Stomach (tissue), 9 donors: Measurements from ENCODE around the gene TTC29. TPM values are rescaled to one million over a fixed set of nuclear protein-coding genes. Genes with fewer than 3 reads are reported as not detected.

ENCODE experiments used
- DNase-seq, 2 donors: peaks; one replicate each; pipeline versions ENCODE4 v3.0.0 to v3.0.0-alpha.2; 2013 to 2019
- H3K27ac ChIP-seq, 5 donors: fragments of 200-600 bp in 4 of 5; sonication (generic) in 4 of 5; one replicate each; pipeline ENCODE4 v1.5.1; 2013 to 2019; ENCODE audit warnings: mild to moderate bottlenecking in 1 of 5, moderate library complexity in 1 of 5
- H3K27me3 ChIP-seq, 3 donors: fragments of 200-600 bp; sonication (generic); one replicate each; pipeline ENCODE4 v1.5.1; 2017 to 2019; ENCODE audit warnings: mixed run types in 1 of 3
- H3K36me3 ChIP-seq, 4 donors: fragments of 200-600 bp; sonication (generic); 1 replicate in 3 of 4; 2 replicates in 1 of 4; pipeline ENCODE4 v1.5.1; 2016 to 2019
- H3K4me1 ChIP-seq, 4 donors: fragments of 200-600 bp; sonication (generic); one replicate each; pipeline ENCODE4 v1.5.1; 2016 to 2019
- H3K4me3 ChIP-seq, 4 donors: fragments of 200-600 bp; sonication (generic) in 3 of 4; one replicate each; pipeline ENCODE4 v1.5.1; 2016 to 2019; ENCODE audit warnings: mild to moderate bottlenecking in 1 of 4
- H3K9me3 ChIP-seq, 4 donors: fragments of 200-600 bp; sonication (generic); one replicate each; pipeline ENCODE4 v1.5.1; 2016 to 2019
- EP300 ChIP-seq: sonication (generic); formaldehyde crosslinking; IDR thresholded peaks from one replicate; pipeline ENCODE4 v1.6.1; 2017; ENCODE audit warnings: antibody characterized with exemption
- POLR2A ChIP-seq, 4 donors: fragments of 450-650 bp; IDR thresholded peaks; one replicate each; pipeline ENCODE4 v1.6.1; 2016; ENCODE audit warnings: antibody characterized with exemption in 4 of 4, control low read depth in 2 of 4, mild to moderate bottlenecking in 1 of 4, moderate library complexity in 1 of 4
- POLR2AphosphoS5 ChIP-seq, 3 donors: sonication (generic); formaldehyde crosslinking; IDR thresholded peaks; one replicate each; pipeline ENCODE4 v1.6.1; 2016; ENCODE audit warnings: antibody characterized with exemption in 3 of 3
- WGBS, 5 donors: extraction: QIAGEN DNeasy Blood & Tissue Kit in 3 of 5; methylation state at CpG; one replicate each; pipeline versions ENCODE4 v1.1.5 to v1.1.7; 2013 to 2018; 5-methylcytosine and 5-hydroxymethylcytosine counted together
- intact Hi-C: fragments of 100-400 bp; cut with DNase I; formaldehyde crosslinking; loops from one replicate; pipeline ENCODE4 v1.15.1; 2023; ENCODE audit warnings: low total_unique reads
- polyA plus RNA-seq, 3 donors: library from polyadenylated mRNA; stranded (reverse); fragments of 200-250 nt; gene quantifications; one replicate each; pipeline ENCODE4 v1.2.3, GENCODE V29; 2013
- total RNA-seq, 5 donors: library from RNA; depleted of rRNA; stranded (reverse); fragments of >200 nt; gene quantifications; one replicate each; pipeline versions ENCODE4 v1.1.0 to v1.2.3, GENCODE V29; 2014 to 2016
- TF ChIP-seq, protein P1 (sequence below), 7 experiments: fragments of 450-650 bp in 4 of 7; fragments of 200-600 bp in 3 of 7; sonication (generic) in 3 of 7; IDR thresholded peaks; one replicate each; pipeline ENCODE4 v1.5.1; 2016 to 2019; ENCODE audit warnings: antibody characterized with exemption in 7 of 7, control low read depth in 2 of 7, mild to moderate bottlenecking in 1 of 7
- donor health status: healthy with polysubstance abuse.
- donor health status: Bipolar disorder and iron deficiency.
- donor health status: healthy.

Gene TTC29
- total and polyA plus RNA-seq, 8 donors, result 0.37 TPM; not detected in 7

DNA sequence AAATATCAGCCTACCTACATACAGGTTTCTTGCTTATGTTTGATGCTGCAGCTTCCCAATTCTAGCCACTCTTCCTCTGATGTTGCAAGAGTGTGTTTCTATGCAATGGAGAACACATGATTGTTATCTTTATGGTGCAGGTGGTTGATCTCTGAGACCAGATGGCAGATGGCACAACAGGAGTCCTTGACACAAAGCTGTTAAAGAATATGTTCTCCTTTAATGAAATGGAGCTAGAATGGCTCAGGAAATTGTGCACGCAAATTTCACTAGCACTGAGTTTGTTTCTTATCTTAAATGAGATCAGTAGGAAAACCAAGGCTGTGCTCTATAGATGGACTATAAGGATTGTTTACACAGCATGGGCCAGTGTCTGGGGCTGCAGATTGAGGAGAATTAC lies 29.9 kb upstream of the TTC29 start:
- Histone ChIP-seq H3K36me3 (no peaks in the 10 kb centered on the region), H3K4me1 (no peaks in the 10 kb centered on the region), H3K27me3 (no peaks in the 10 kb centered on the region), H3K4me3 (no peak overlapping the region), H3K9me3 (no peaks in the 10 kb centered on the region), H3K27ac (no peak overlapping the region)
- TF ChIP-seq, protein P1, sequence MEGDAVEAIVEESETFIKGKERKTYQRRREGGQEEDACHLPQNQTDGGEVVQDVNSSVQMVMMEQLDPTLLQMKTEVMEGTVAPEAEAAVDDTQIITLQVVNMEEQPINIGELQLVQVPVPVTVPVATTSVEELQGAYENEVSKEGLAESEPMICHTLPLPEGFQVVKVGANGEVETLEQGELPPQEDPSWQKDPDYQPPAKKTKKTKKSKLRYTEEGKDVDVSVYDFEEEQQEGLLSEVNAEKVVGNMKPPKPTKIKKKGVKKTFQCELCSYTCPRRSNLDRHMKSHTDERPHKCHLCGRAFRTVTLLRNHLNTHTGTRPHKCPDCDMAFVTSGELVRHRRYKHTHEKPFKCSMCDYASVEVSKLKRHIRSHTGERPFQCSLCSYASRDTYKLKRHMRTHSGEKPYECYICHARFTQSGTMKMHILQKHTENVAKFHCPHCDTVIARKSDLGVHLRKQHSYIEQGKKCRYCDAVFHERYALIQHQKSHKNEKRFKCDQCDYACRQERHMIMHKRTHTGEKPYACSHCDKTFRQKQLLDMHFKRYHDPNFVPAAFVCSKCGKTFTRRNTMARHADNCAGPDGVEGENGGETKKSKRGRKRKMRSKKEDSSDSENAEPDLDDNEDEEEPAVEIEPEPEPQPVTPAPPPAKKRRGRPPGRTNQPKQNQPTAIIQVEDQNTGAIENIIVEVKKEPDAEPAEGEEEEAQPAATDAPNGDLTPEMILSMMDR (IDR thresholded peaks at IDR 0.05), result no peak
- TF ChIP-seq POLR2AphosphoS5 (IDR thresholded peaks at IDR 0.05), result no peak
- no peak for TF ChIP-seq POLR2A (IDR thresholded peaks at IDR 0.05)
- no peak for TF ChIP-seq EP300
- intact Hi-C loops, result no loop called here
- no peak for DNase-seq
- WGBS, 5 donors, result 15 to 55% (median 25%) methylated on average over 1 of the region's 1 CpG

DNA sequence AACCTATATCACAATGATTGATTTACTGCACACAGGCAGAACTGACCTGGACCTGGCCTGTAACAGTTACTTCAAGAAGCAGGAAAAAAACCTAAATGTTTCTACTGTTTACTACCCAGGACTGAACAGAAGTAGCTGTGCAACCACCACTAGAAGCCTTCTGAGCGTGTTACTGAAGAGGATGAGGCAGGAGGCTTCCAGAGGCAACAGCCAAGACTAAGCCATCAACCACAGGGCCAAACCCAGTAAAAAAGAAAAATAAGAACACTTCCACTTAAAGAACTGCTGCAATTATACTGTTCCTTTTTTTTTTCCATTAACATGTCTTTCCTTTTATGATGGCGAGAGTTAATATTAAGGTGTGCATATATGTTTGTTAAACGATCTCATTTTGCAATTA lies 29.4 kb upstream of the TTC29 start:
- intact Hi-C loops, result no loop called here
- no peak for DNase-seq

DNA sequence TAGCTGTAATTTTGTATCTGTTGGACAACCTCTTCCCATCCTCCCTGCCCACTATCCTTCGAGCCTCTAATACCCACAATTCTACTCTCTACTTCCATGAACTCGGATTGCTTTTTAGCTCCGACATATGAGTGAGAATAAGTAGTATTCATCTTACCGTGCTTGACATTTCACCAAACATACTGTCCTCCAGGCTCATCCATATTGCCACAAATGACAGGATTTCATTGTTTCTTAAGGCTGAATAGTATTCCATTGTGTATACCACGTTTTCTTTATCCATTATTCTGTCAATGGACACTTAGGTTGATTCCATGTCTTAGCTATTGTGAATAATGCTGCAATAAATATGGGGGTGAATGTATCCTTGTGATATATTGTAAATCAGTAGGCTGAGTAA lies 26.4 kb upstream of the TTC29 start:
- intact Hi-C loops, result no loop called here
- TF ChIP-seq EP300, result no peak
- TF ChIP-seq, protein P1 (IDR thresholded peaks at IDR 0.05), result no peak
- no peak for TF ChIP-seq POLR2AphosphoS5 (IDR thresholded peaks at IDR 0.05)
- no peak for TF ChIP-seq POLR2A (IDR thresholded peaks at IDR 0.05)
- H3K27me3 ChIP-seq, result no peaks in the 10 kb centered on the region
- DNase-seq, result no peak
- no peaks in the 10 kb centered on the region for H3K4me1 ChIP-seq
- H3K36me3 ChIP-seq, result no peaks in the 10 kb centered on the region
- peaks cover 0 to 4% (median 0%) of the 10 kb centered on the region in 4 donors for H3K9me3 ChIP-seq
- WGBS, 5 donors, result 64 to 75% (median 66%) methylated on average over 5 of the region's 5 CpGs
- H3K27ac ChIP-seq, result no peak overlapping the region
- no peak overlapping the region for H3K4me3 ChIP-seq

More for the DNA sequence above, 29.4 kb upstream of the TTC29 start:
- WGBS, 5 donors, result 82 to 87% (median 86%) methylated on average over 3 of the region's 3 CpGs
- Histone ChIP-seq H3K4me3 (no peak overlapping the region), H3K36me3 (no peaks in the 10 kb centered on the region), H3K27me3 (no peaks in the 10 kb centered on the region), H3K27ac (no peak overlapping the region), H3K4me1 (no peaks in the 10 kb centered on the region), H3K9me3 (no peaks in the 10 kb centered on the region)
- TF ChIP-seq POLR2A (IDR thresholded peaks at IDR 0.05), result no peak
- no peak for TF ChIP-seq EP300
- TF ChIP-seq, protein P1 (IDR thresholded peaks at IDR 0.05), result no peak

DNA sequence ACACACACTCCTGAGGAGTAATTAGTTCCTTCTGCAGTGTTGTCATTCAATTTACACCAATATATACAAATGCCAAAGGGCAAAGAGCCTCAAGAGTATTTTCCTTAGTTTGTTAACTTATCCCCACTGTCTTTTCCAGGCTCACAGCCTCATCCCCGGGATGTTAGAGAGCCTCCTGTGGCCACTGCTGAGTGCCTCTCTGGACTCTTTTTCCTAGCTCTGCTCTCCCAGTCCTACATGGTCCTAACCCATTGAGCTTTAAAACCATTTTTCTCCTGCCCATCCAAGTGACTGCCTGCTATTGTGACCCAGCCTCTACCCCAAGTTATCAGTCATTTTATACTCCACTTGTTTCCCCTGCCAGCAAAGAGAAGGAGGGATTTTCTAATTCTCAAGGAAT lies 23.5 kb upstream of the TTC29 start:
- H3K27me3 ChIP-seq, result no peaks in the 10 kb centered on the region
- TF ChIP-seq POLR2A (IDR thresholded peaks at IDR 0.05) (no peak), EP300 (no peak), POLR2AphosphoS5 (IDR thresholded peaks at IDR 0.05) (no peak)
- TF ChIP-seq, protein P1 (IDR thresholded peaks at IDR 0.05), result no peak
- H3K27ac ChIP-seq, result no peak overlapping the region
- WGBS, 5 donors, result 68 to 88% (median 81%) methylated on average over 1 of the region's 1 CpG
- no peaks in the 10 kb centered on the region for H3K36me3 ChIP-seq
- H3K4me3 ChIP-seq, result no peak overlapping the region
- intact Hi-C loops, result no loop called here
- H3K4me1 ChIP-seq, result no peaks in the 10 kb centered on the region
- peaks cover 0 to 10% (median 0%) of the 10 kb centered on the region in 4 donors for H3K9me3 ChIP-seq
- DNase-seq, result no peak
